ENCODE measurements around the gene LPP.

Gene LPP

GRCh38 chr3:188358787-188359493 is 205.0 kb downstream of the LPP start:
- H3K36me3 ChIP-seq (replicated peaks) = no peaks in the 10 kb centered on the region
- TF ChIP-seq CTCF (IDR thresholded peaks at IDR 0.05; ENCODE audit: low read depth, low read length, missing control alignments) = no peak
- H3K27ac ChIP-seq = no peak overlapping the region
- DNase-seq = no peak
- no peak overlapping the region for H3K4me3 ChIP-seq (ENCODE audit: low read depth, low read length)
- in situ Hi-C loops (cut with HindIII; ENCODE audit: low pct_ligation_motif_present, low sequenced_read_pairs) = no loop called here
- H3K27me3 ChIP-seq (replicated peaks) = no peaks in the 10 kb centered on the region

GRCh38 chr3:188360364-188360881 is 206.5 kb downstream of the LPP start:
- Histone ChIP-seq H3K4me3 (ENCODE audit: low read depth, low read length) (no peak overlapping the region), H3K36me3 (replicated peaks) (no peaks in the 10 kb centered on the region), H3K27ac (no peak overlapping the region), H3K27me3 (replicated peaks) (no peaks in the 10 kb centered on the region)
- in situ Hi-C loops (cut with HindIII; ENCODE audit: low pct_ligation_motif_present, low sequenced_read_pairs) = no loop called here
- DNase-seq = no peak
- no peak for TF ChIP-seq CTCF (IDR thresholded peaks at IDR 0.05; ENCODE audit: low read depth, low read length, missing control alignments)

- H3K27me3 ChIP-seq (replicated peaks) = no peaks in the 10 kb centered on the region
- no peak for TF ChIP-seq CTCF (IDR thresholded peaks at IDR 0.05; ENCODE audit: low read depth, low read length, missing control alignments)
- no peak overlapping the region for H3K4me3 ChIP-seq (ENCODE audit: low read depth, low read length)
- in situ Hi-C loops (cut with HindIII; ENCODE audit: low pct_ligation_motif_present, low sequenced_read_pairs) = no loop called here
- no peak for DNase-seq
- H3K27ac ChIP-seq = peak overlapping the region; percentile 60
- H3K36me3 ChIP-seq (replicated peaks) = no peaks in the 10 kb centered on the region
Observed at GRCh38 chr3:188361888-188362287, 207.9 kb downstream of the LPP start.

- Histone ChIP-seq H3K36me3 (replicated peaks) (no peaks in the 10 kb centered on the region), H3K27me3 (replicated peaks) (no peaks in the 10 kb centered on the region), H3K27ac (peak overlapping the region; percentile 60), H3K4me3 (ENCODE audit: low read depth, low read length) (no peak overlapping the region)
- TF ChIP-seq CTCF (IDR thresholded peaks at IDR 0.05; ENCODE audit: low read depth, low read length, missing control alignments) = peak; percentile 29
- in situ Hi-C loops (cut with HindIII; ENCODE audit: low pct_ligation_motif_present, low sequenced_read_pairs) = no loop called here
- DNase-seq = peak; percentile 92
Observed at GRCh38 chr3:188362405-188362831, 208.5 kb downstream of the LPP start.

- in situ Hi-C loops (cut with HindIII; ENCODE audit: low pct_ligation_motif_present, low sequenced_read_pairs) = no loop called here
Observed at GRCh38 chr3:188365184-188365583, 211.2 kb downstream of the LPP start.

More at GRCh38 chr3:188365184-188365583, 211.2 kb downstream of the LPP start:
- Histone ChIP-seq H3K27me3 (replicated peaks) (no peaks in the 10 kb centered on the region), H3K27ac (no peak overlapping the region), H3K4me3 (ENCODE audit: low read depth, low read length) (no peak overlapping the region), H3K36me3 (replicated peaks) (no peaks in the 10 kb centered on the region)
- no peak for DNase-seq
- TF ChIP-seq CTCF (IDR thresholded peaks at IDR 0.05; ENCODE audit: low read depth, low read length, missing control alignments) = no peak
